HUES64 (cell line): ENCODE results near the gene AGFG2.

Experiments
- H3K27ac ChIP-seq: 2 replicates; pipeline ENCODE4 v1.7.0; 2013; ENCODE audit warnings: low read depth, low read length, inconsistent platforms
- H3K27me3 ChIP-seq: 2 replicates; pipeline ENCODE4 v1.6.1; 2013; ENCODE audit warnings: mild to moderate bottlenecking, low read length; ENCODE audit not compliant: insufficient read depth
- H3K36me3 ChIP-seq: 2 replicates; pipeline ENCODE4 v1.6.1; 2013; ENCODE audit warnings: mild to moderate bottlenecking, low read length; ENCODE audit not compliant: insufficient read depth
- H3K4me1 ChIP-seq: 2 replicates; pipeline ENCODE4 v1.6.1; 2013; ENCODE audit warnings: mild to moderate bottlenecking, low read length, moderate library complexity; ENCODE audit not compliant: insufficient read depth
- H3K4me3 ChIP-seq: 2 replicates; pipeline ENCODE4 v1.5.1; 2013; ENCODE audit warnings: mild to moderate bottlenecking, low read length, moderate library complexity
- H3K9ac ChIP-seq: 2 replicates; pipeline ENCODE4 v1.6.1; 2013; ENCODE audit warnings: mild to moderate bottlenecking, low read depth, low read length
- H3K9me3 ChIP-seq: 2 replicates; pipeline ENCODE4 v1.6.1; 2013; ENCODE audit warnings: low read depth, low read length; ENCODE audit not compliant: insufficient read depth
- WGBS: fragments of 150-250, 120-280 bp; methylation state at CpG from one replicate; pipeline ENCODE4 v1.1.7; 2013; ENCODE audit warnings: missing lambda C conversion rate; 5-methylcytosine and 5-hydroxymethylcytosine counted together

AGFG2 gene

GRCh38 chr7:100595188-100595587 is 56.2 kb downstream of the AGFG2 start:
- no peaks in the 10 kb centered on the region; the same call in 1 of the 2 replicates for H3K27me3 ChIP-seq
- H3K9me3 ChIP-seq = no peaks in the 10 kb centered on the region
- WGBS = 95% methylated on average over 6 of the region's 7 CpGs
- H3K4me1 ChIP-seq = peaks cover under 1% of the 10 kb centered on the region; the same call in 1 of the 2 replicates
- no peak overlapping the region for H3K4me3 ChIP-seq
- no peak overlapping the region for H3K27ac ChIP-seq
- no peak overlapping the region for H3K9ac ChIP-seq
- H3K36me3 ChIP-seq = peaks cover 7% of the 10 kb centered on the region; the same call in 1 of the 2 replicates

DNA sequence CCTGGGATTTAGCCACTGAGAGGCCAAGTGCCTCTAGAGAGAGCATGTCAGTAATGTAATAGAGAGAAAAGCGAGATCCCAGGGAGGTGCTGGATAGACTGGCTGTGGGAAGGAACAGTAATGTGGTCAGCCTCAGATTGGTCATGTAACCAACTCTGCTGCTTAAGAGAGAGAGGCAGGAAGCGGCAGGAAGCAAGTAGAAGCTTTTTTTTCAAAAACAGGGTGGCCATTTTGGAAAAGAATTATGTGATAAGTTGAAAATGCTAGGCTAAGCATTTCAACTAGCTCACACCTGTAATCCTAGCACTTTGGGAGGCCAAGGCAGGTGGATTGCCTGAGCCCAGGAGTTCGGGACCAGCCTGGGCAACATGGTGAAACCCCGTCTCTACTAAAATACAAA is 59.4 kb downstream of the AGFG2 start:
- whole genome bisulfite sequencing = 95% methylated on average over 4 of the region's 4 CpGs
- Histone ChIP-seq H3K4me3 (no peak overlapping the region), H3K9ac (no peak overlapping the region), H3K4me1 (peaks cover 11% of the 10 kb centered on the region), H3K27ac (no peak overlapping the region), H3K9me3 (no peaks in the 10 kb centered on the region), H3K36me3 (peaks cover 7% of the 10 kb centered on the region; the same call in 1 of the 2 replicates), H3K27me3 (no peaks in the 10 kb centered on the region)

DNA sequence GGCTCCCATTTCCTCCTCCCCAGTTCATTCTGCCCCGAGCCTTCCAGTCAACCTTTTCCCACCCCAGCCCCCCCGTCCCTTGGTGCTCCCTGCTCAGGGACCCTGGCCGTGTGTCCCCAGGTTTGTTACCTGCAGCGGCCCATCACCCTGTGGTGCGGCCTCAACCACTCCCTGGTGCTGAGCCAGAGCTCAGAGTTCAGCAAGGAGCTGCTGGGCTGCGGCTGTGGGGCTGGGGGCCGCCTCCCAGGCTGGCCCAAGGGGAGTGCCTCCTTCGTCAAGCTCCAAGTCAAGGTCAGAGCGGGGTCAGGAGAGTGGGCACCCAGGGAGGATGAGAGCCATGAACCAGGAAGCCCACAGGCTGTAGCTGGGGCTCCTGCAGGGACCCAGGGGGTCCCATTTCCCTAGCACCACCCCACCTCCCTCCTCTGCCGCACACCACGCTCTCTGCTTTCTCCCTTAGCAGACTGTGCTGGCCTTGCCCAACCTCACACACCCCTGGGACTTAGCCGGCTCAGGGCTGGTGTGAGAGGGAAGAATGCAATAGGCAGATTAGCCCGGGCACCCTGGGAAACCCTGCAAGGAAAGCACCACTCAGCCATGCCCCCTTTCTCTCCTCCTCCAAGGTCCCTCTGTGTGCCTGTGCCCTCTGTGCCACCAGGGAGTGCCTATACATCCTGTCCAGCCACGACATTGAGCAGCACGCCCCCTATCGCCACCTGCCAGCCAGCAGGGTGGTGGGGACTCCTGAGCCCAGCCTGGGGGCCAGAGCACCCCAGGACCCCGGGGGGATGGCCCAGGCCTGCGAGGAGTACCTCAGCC is 61.1 kb downstream of the AGFG2 start:
- H3K9ac ChIP-seq = no peak overlapping the region
- no peaks in the 10 kb centered on the region for H3K9me3 ChIP-seq
- peaks cover 7% of the 10 kb centered on the region; the same call in 1 of the 2 replicates for H3K36me3 ChIP-seq
- 82% methylated on average over 18 of the region's 18 CpGs for WGBS
- no peak overlapping the region for H3K27ac ChIP-seq
- no peak overlapping the region for H3K4me3 ChIP-seq
- H3K4me1 ChIP-seq = peaks cover 11% of the 10 kb centered on the region
- peaks cover 3% of the 10 kb centered on the region; the same call in 1 of the 2 replicates for H3K27me3 ChIP-seq

- H3K9ac ChIP-seq = no peak overlapping the region
- peaks cover 9% of the 10 kb centered on the region for H3K27me3 ChIP-seq
- H3K36me3 ChIP-seq = peaks cover 7% of the 10 kb centered on the region; the same call in 1 of the 2 replicates
- no peak overlapping the region for H3K27ac ChIP-seq
- 88% methylated on average over 9 of the region's 9 CpGs for WGBS
- no peaks in the 10 kb centered on the region for H3K9me3 ChIP-seq
- H3K4me3 ChIP-seq = no peak overlapping the region
- peaks cover 11% of the 10 kb centered on the region for H3K4me1 ChIP-seq
These were observed 61.7 kb downstream of the AGFG2 start for GRCh38 chr7:100600730-100601038.

- peak overlapping the region; percentile 64 for H3K4me3 ChIP-seq
- no peaks in the 10 kb centered on the region for H3K9me3 ChIP-seq
- H3K27me3 ChIP-seq = peaks cover 18% of the 10 kb centered on the region
- H3K36me3 ChIP-seq = peaks cover 6% of the 10 kb centered on the region; the same call in 1 of the 2 replicates
- peaks cover 16% of the 10 kb centered on the region for H3K4me1 ChIP-seq
- peak overlapping the region; percentile 69 for H3K27ac ChIP-seq
- WGBS = 18% methylated on average over 15 of the region's 21 CpGs
- H3K9ac ChIP-seq = peak overlapping the region; percentile 73
These were observed 64.1 kb downstream of the AGFG2 start for GRCh38 chr7:100602889-100603725.

DNA sequence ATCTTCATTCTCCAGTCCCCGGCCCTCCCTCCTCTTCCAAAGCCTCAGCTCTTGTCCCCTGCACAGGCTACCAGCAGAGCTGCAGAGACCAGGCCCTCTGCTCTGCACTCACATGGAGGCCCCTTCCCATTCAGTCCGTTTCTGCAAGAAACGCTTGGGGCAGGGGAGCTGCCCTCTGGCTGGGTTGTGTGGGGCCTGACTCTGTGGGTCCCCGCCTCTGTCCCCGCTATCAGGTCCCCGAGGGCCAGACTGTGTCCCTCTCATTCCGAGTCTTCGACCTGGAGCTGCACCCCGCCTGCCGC is 64.7 kb downstream of the AGFG2 start:
- Histone ChIP-seq H3K9me3 (no peaks in the 10 kb centered on the region), H3K4me1 (peaks cover 16% of the 10 kb centered on the region), H3K27ac (peak overlapping the region; percentile 69), H3K9ac (peak overlapping the region; percentile 39), H3K27me3 (peaks cover 18% of the 10 kb centered on the region), H3K36me3 (peaks cover 6% of the 10 kb centered on the region; the same call in 1 of the 2 replicates), H3K4me3 (peak overlapping the region; percentile 64)
- WGBS = 6% methylated on average over 10 of the region's 10 CpGs

GRCh38 chr7:100604028-100604975 is 65.3 kb downstream of the AGFG2 start:
- no peaks in the 10 kb centered on the region for H3K9me3 ChIP-seq
- under 1% methylated on average over 62 of the region's 70 CpGs for WGBS
- peak overlapping the region; percentile 64 for H3K4me3 ChIP-seq
- H3K36me3 ChIP-seq = peaks cover 6% of the 10 kb centered on the region; the same call in 1 of the 2 replicates
- peak overlapping the region; percentile 67 for H3K9ac ChIP-seq
- peaks cover 18% of the 10 kb centered on the region for H3K27me3 ChIP-seq
- H3K4me1 ChIP-seq = peaks cover 16% of the 10 kb centered on the region
- peak overlapping the region; percentile 69 for H3K27ac ChIP-seq

GRCh38 chr7:100604976-100605911 is 66.2 kb downstream of the AGFG2 start:
- Histone ChIP-seq H3K27me3 (peaks cover 18% of the 10 kb centered on the region), H3K4me3 (peak overlapping the region; percentile 64), H3K4me1 (peaks cover 16% of the 10 kb centered on the region), H3K9ac (peak overlapping the region; percentile 2; the same call in 1 of the 2 replicates), H3K9me3 (no peaks in the 10 kb centered on the region), H3K27ac (no peak overlapping the region), H3K36me3 (peaks cover 6% of the 10 kb centered on the region; the same call in 1 of the 2 replicates)
- 1% methylated on average over 68 of the region's 68 CpGs for WGBS

- Histone ChIP-seq H3K9me3 (no peaks in the 10 kb centered on the region), H3K4me3 (peak overlapping the region; percentile 64; the same call in 1 of the 2 replicates), H3K27ac (no peak overlapping the region), H3K27me3 (peaks cover 18% of the 10 kb centered on the region), H3K36me3 (peaks cover 6% of the 10 kb centered on the region; the same call in 1 of the 2 replicates), H3K4me1 (peaks cover 12% of the 10 kb centered on the region), H3K9ac (no peak overlapping the region)
- WGBS = 81% methylated on average over 12 of the region's 12 CpGs
These were observed 67.3 kb downstream of the AGFG2 start for GRCh38 chr7:100606313-100606712.

GRCh38 chr7:100607111-100607510 is 68.1 kb downstream of the AGFG2 start:
- no peaks in the 10 kb centered on the region for H3K9me3 ChIP-seq
- no peak overlapping the region for H3K27ac ChIP-seq
- peaks cover 6% of the 10 kb centered on the region; the same call in 1 of the 2 replicates for H3K36me3 ChIP-seq
- peaks cover 9% of the 10 kb centered on the region for H3K4me1 ChIP-seq
- H3K27me3 ChIP-seq = peaks cover 18% of the 10 kb centered on the region
- WGBS = 95% methylated on average over 8 of the region's 8 CpGs
- no peak overlapping the region for H3K9ac ChIP-seq
- H3K4me3 ChIP-seq = no peak overlapping the region
